OCI-M2 (cell line): ENCODE data around the gene COL19A1.

Experiments
- DNase-seq: peaks from one replicate; lab custom pipeline; 2025; ENCODE audit not compliant: unreplicated experiment; lab: John Stamatoyannopoulos, UW

Gene COL19A1

DNA sequence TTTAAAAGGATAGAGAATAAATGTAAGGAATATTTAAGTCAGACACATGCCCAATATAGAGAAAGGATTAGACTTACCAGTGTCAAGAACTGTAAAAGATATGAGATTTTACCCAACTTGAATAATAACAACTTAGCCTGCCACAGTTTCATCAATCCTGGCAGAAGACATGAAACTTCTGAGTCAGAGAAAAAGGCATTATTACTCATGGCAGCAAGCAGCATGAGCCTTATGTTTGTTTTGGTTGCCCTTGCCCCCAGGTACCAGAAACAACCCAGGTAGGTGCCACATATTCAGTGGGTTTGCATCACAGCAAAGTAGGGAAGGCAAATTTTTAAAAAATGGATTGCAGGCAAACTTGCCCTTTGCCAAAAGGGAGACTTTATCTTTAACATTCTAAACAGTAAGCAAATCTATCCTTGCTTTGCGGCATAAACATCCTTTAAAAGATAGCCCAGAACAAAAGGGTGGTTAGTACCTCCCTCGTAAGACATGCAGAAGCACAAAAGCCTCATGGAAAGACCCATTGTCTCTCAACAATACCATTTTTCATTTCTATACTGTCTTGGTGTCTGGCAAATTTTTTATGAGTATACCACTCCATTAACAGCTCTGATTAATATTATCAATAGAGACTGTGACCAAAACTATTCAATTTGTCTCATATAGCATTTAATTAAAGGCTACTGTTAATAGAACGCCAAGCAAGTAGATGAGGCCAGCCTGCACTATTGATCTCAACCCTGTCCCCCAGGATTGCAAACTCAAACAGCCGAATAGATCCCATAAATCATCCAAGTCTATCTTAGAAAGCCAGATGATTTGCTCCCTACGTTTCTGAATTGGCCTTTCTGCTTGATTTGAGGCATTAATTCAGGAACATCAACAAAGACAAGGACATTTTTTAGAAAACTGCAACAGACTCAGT lies 185.1 kb downstream of the COL19A1 start:
- DNase-seq = no peak

DNA sequence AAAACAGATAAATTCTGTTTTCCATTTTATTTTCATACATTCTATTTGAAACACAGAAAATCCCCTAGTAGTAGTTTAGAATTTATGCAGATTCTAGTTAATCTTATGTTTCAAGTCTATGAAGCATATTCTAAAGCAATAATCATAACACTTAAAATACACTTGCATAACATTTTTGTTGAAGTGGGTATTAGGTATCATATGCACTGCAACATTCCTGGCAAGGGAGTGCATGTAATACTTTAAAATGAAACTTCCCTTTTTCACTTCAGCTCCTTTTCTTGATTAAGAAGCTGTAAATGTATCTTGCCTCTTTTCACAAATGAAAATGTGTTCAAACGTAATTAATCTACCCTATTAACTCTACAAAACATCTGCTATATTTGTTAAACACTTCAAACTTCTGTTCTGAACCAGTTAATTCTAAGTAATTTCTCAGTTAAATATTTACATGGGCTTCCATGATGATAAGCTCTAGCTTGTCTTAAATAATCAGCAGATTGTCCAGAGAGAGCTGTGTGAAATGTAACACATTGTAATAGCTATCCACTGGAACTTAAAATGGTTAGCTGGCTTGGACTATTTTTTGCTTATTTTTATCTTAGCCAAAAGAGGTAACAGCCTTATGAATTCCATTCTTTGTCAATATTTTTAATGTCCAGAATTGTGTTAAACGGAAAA lies 192.8 kb downstream of the COL19A1 start:
- no peak for DNase-seq

DNA sequence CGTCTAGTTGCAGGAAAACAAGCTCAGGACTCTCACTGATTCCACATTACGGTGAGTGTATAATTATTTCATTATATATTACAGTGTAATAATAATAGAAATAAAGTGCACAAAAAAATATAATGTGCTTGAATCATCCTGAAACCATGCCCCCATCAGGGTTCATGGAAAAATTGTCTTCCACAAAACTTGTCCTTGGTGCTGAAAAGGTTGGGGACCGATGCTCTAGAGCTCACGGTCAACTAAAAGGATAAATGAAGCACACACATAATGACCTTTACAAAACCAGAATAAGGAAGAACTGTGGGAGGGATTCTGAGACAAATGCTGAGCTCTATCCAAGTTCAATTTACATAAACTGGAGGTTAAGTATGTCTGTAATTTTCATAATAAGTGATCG lies 194.3 kb downstream of the COL19A1 start:
- no peak for DNase-seq

DNA sequence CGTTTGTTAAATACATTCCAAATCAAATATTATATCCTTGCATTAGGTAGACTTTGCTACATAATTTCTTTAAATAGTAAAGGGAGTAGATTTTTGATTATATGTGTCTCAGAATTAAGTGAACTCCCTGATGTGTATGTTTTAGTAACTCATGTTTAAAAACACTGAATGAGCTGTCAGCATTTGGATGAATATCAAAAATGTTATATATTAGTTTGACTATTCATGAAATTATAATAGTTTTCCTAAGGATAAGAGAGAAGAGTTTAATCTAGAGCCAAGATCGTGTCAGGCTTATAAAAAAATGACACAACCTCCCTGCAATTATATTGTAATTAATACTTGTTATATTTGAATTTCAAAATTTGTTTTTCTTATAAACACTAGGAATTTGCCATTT lies 195.2 kb downstream of the COL19A1 start:
- DNase-seq = no peak

DNA sequence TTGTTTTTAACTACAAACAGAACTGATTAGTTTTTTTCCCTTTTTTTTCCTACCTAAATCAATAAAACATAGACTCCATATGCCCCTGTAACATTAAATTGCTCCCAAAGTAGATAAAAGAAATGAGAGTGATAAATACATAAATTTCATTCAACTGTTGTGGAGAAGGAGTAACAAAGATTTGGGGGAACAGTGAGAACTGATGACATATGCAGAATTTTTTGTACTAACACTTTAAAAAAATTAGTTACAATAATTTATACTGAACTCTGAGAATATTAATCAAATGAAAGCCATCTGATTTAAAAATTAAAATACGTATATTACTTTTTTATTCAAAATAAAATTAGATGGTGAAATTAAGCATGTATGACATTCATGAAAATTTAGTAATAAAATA lies 195.7 kb downstream of the COL19A1 start:
- no peak for DNase-seq

DNA sequence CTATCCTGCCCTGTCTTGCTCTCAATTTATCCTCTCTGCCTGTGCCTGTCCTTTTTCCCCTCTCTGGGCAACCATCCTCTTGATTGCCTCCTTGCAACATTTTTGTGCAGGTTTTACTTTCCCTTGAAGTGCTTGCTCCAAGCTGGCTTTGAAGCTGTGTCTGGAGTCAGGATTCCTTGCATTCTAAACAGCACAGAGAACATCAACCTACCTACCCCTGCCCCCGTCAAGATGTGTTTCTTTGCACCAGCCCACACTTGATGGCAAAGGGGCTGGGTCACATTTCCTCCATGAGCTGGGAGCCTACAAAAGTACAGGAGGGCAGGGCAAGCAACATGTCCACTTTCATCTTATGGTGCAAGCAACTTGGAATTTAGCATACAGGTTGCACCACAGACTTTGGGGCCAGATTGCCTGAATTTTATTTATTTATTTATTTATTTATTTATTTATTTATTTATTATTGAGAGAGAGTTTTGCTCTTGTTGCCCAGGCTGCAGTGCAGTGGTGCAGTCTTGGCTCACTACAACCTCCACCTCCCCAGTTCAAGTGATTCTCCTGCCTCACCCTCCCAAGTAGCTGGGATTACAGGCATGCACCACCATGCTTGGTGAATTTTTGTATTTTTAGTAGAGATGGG lies 206.3 kb downstream of the COL19A1 start:
- DNase-seq = no peak

DNA sequence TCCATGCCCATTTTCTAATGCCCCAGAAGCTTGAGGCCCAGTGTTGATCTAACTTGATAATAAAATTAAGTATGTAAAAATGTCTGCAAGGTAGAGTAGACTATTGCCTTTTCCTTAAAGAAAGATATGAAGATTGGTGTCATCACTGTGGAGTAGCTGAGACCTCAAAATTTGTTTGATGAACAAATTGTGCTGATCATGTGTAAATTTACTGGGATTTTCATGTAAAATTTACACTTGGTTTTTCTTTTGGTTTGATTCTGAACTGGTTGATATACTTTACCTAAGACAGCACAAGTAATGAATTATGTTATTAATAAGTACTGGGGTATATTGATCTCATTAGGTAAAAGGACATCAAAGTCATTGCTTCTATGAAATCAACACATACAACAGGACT lies 207.3 kb downstream of the COL19A1 start:
- no peak for DNase-seq

DNA sequence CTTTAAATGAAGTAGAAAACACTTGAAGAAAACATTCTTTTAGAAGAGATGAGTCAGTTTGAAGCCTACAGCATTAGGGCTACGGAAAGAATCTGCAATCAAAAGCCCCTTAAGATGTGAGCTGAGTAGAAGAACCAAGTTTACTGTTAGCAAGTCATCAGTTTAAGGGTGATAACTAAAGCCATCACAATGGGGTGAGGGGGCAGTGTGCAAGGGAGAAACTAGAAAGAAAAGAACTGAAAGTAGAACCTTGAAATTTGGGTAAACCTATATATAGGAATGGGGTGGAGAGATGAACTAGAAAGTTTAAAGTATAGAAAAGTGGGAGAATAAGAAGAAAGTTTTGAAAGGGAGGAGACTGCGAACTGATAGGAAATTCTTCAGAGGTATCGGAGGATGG lies 212.9 kb downstream of the COL19A1 start:
- no peak for DNase-seq

DNA sequence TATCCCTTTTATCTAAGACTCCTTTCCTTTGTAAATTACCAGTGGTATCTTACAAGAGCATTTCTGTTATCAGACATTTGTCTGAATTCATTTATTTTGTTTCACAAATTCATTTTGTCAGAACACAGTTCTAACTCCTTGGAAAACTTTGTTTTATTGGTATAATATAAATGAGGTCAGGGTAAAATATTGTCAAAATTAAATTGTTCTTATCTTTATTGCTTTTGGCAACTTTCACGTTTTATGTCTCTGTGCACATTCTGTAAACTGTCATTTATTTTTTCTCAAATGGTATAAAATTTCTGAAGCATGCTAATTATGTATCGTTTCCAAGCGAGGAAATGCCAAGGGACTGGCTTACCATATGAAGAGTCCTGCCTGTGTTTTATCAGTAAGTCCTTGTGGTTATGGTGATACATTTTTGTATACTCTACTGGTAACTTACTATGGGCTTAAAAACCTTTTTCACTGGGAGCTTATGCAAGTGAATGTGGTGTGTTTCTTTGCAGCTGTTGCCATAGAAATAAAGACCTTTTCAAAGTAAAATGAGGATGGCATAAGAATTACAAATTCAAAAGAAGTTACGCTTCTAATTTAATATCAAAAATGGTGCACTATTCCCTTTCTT lies 214.2 kb downstream of the COL19A1 start:
- no peak for DNase-seq

DNA sequence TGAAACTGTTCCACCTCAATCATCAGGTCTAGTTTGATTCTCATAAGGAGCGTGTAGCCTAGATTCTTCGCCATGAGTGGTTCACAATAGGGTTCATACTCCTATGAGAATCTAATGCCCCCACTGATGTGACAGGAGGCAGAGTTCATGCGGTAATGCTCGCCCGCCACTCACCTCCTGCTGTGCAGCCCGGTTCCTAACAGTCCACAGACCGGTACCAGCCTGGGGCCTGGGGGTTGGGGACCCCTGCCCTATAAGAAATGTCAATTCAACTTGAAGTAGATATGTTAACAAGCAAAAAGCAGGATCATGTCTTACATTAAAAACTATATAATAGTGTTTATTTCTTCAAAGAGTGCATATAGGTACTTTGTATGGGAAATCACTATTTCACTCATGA lies 216.5 kb downstream of the COL19A1 start:
- DNase-seq = no peak

DNA sequence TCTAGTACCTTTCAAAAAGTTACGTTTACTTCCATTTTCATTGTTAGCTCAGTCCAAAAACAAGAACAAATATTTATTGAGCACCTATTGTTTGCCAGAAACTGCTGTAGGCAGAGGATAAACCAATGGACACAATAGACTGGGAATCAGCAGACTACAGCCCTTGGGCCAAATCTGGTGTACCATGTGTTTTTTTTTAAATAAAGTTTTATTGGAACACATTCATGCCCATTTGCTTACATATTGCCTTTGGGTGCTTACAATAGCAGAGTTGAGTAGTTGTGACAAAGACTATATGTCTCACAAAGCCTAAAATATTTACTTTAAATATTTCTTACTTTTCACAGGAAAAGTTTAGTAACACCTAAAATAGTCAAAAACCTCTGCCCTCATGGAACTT lies 220.4 kb downstream of the COL19A1 start:
- no peak for DNase-seq

DNA sequence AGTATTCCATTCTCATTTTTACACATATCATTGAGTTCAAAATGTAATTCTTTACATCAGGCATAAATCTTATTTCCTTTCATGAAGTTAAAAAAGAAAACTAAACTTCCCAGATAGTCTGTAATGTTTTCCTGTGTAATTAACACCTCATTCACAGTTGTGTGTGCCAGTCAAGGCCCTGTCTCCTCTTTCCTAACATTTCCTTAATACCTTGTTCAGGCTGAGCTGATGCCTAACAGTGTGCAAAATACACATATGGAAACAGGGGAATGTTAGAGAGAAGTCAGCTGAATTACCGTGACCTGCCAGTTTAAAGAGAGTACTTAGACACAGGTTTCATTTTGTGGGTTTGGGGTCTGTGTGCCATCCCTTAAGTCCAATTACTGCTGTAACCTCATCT lies 227.8 kb downstream of the COL19A1 start:
- DNase-seq = no peak

DNA sequence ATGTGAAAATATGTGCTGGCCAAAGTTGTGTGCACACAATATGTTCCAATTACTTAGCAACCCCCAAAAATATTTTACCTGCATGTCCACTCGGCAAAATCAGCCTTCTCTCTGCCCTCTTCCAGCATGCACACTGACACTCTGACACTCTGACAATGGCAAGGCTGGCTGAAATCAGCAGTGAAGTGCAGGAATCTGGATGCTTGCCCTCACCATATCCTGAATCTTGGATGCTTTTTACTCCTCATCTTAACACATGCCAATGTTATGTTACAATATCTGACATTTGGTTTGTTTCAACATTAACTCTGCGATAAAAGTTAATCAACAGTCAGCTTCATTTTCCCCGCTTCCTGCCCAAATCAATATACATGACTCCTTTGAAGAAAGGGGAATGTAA lies 233.4 kb downstream of the COL19A1 start:
- DNase-seq = no peak

DNA sequence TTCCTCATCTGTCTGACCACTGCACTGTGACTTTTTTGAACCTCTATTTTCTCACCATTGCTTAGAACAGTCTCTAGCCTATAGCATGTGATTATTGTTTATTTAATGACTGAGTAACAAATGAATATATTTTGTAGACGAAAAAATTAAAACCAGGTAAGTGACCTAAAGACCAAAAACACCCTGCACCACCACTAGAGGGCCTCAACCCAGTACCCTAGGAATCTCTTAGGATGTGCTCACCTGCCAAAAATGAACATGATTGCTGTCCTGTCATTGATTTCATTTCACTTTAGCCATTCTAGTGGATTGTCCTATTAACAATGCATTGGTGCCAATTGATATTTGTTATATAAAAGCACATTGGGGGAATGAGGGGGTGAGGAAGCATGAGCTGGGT lies 237.4 kb downstream of the COL19A1 start:
- no peak for DNase-seq

DNA sequence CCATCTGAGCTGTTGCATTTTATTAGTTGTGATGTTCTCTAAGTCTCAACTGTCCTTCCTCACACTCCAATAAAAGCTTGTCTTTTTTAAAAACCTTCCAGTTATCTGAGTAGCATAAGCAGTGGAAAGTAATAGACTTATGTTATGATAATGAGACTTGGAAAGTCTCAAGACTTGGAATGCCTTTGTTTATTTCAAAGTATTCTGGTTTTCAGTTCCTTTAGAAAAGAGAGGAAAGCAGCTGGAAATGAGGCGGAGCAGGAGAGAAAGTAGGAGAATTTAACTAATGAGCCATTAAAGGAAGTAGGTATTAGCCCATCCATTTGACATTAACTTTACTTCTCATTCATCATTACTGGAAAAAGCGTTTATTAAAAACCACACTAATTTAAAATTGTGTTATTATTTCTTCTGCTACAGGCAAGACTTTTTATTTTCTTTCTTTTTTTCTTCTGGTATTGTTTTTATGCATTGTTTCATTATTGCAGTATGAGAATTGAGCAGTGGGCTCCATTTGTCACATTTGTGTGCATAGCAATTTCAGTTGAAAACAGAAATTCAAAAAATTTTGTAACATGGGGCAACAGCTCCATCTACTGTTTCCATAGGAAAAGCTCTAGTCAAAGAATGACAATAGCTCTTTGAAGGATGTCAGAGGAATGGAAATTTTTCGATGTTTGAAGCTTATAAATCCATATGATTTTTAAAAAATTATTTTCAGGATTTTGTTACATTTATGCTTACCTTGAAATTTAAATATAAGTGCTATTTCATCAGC lies 241.7 kb downstream of the COL19A1 start:
- DNase-seq = no peak

DNA sequence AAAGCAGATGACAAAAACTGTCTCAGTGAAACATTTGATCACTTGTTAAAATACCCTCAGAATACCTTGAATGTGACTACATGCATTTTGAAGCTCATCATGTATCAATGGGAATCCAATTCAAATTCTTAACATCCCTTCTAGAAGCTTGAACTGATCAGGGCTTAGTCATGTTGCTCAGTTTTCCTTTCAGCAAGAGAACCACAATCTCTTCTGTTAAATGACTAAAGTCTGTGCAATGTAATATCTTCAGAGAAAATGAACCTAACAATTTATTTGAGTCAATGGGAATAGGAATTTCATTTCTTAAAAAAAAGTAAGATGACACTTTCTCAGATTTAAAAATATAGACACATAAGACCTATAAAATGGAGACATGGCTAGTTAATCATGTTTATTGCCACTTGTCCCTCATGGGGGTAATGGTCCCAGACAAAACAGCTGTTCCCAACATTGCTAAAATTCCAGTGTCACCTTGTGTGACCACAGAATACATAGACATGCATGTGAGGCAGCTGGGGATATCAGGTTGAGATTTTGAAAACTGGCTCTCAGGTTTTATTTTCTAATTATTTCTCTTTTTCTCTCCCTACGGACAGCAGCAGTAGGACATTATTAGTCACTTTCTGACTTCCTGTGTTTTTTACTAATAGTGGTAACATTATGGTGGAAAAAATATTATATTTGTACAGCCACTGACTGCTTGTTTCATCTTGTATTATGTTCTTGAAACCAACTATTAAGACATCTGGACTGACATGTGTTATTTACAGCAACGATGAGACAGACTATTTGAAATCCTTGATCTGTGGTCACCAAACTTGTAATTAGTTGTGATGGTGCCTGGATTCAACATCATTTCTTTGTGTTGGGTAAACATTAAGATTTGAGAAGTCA lies 244.0 kb downstream of the COL19A1 start:
- no peak for DNase-seq

DNA sequence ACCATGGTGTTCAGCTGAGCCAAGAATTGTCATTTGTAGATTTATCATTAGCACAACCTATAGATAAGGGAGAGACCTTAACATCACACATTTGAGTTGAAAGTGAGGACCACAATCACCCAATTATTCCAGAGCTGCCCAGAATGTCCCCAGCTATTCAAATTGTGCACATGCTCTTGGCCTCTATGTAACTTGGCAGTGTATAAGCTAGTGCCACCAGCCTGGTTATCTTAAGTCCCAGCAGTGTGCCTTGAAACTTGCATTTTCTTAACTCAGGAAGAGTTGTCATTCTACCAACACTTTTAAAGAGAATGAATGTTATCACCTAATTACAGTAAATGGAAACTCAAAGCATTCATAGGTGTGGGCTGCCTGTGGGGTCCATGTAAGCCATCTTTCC lies 245.4 kb downstream of the COL19A1 start:
- DNase-seq = no peak

DNA sequence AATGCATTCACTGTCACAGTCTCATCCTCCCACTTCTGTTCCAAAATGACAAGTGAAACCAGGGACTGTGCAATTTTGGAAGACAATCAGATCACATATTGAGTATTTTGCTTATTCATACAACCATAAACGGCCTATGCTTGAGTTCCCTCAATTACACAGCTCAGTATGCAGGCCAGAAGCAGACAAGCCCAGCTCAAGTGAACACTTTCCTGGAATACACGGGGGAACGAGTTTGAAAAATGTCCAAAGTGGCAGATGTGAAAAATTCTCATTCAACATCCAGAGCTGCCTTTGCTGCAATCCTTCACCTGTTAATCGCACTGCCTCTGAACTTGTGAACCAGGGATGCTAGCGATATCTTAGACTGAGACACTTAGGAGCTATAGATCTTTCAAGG lies 246.4 kb downstream of the COL19A1 start:
- DNase-seq = no peak

DNA sequence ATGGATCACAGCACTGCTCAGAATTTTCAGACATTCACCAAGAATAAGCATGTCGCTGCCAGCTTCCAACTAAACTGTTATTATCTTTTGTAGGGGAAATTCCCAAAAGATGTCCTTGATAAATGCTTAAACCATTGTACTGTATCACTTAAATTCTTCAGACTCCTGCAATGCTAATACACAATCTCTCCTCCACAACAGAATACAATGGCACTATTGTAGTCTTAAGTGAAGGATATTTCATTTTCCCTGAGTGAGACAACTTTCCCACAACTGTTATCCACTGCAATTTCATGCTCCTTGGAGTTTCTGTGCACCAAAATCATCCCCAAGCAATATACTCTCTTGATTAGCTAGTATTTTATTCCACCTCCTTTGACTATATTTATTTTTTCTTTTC lies 246.8 kb downstream of the COL19A1 start:
- DNase-seq = no peak

DNA sequence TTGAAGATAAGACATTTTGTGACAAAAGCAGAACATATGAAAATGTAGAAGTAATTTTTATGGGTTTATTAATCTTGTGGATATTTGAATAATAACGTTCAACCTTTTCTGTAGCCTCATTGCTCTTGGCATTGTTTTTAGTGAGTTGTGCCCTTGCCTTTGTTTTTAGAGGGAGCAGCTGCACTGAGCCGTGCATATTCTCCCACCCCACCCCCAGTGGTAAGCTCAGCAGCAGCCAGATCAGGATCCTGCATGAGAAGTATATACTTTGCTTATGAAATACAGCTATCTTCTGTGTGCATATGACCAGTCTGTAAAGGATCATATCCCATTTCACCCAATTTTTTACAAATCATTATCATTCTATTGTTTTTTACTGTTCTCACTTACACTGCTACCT lies 252.3 kb downstream of the COL19A1 start:
- no peak for DNase-seq
